ENCODE measurements around the gene CDH4. TPM values are rescaled to one million over a fixed set of nuclear protein-coding genes. Genes with fewer than 3 reads are reported as not detected.

Gene CDH4
- total and polyA plus RNA-seq, 2 donors (not counting 3 experiments of a cell fraction or from before 2014, with no cell fraction given): 0.17 to 0.51 TPM

DNA sequence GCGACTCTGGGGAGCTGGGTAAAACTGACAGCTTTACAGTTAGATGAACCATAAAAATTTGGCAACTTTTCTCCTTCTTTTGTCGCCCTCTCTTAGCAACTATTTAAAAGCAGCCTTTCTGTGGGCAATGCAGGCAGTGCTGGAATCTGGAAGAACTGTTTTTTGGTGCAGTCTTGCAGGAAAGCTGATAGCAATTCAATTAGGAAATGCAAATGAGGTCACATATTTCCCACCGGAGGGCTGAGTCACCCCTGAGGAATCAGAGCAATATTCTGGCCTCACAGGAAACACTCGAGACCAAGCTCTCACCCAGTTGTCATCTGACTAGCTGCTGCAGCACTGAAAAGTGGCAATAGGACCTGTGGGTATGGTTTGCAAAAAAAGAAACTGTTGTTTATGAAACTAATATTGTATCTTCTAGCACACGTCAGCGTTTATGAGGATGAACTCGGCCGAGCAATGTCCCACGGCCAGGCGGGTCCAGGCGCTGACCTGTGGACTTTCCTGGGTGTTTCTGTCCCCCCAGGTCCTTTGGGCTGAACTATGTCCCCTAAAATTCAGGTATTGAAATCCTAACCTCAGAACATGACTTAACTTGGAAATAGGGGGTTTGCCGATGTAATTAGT lies 501.4 kb downstream of the CDH4 start:
- no TSS peak for BruUV-seq (replicated peaks)
- H3K4me3 ChIP-seq (replicated peaks in 1 of 3; ENCODE audit: insufficient read depth in 1 of 3, low read depth in 1 of 3, low read length in 3 of 3): no peak overlapping the region
- dilution Hi-C loops (cut with MboI; ENCODE audit: extremely low pct_ligation_motif_present, low sequenced_read_pairs): no loop called here

DNA sequence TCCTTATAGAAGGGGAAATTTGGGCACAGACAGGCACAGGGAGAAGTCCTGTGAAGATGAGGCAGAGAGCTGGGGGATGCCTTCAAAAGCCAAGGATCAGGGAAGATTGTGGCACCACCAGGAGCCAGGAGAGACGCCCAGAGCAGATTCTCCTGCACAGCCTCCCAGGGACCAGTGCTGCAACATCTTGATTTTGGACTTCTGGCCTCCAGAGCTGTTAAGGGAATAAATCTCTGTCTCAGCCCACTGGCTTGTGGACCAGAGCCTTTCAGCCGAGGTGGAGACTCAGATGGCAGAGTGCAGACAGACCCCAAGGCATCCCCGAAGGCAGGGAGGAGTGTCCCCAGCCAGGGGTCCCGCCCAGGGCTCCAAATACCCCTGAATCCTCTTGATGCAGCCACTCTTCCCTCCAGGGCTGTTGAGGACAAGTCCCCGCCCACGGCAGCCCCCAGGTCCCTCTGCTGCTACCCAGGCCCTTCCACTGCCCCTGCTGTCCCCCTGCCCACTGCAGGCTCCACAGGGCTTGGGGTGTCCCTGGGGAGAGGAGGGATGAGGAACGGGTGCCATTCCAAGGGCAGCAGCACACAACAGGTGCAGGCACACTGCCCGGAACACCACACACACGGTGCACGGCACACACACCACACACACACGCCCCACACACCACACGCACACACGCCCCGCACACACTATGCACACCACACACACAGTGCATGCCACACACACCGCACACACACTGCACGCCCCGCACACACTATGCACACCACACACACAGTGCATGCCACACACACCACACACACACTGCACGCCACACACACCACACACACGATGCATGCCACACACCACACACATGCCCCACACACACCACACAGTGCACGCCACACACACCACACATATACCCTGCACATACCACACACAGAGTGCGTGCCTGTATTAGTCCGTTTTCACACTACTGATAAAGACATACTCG lies 502.2 kb downstream of the CDH4 start:
- H3K36me3 ChIP-seq (ENCODE audit: control insufficient read depth in 2 of 2, extremely low read depth in 1 of 2, insufficient read depth in 2 of 2, low read length in 2 of 2): no peaks in the 10 kb centered on the region
- no peak overlapping the region for H3K9ac ChIP-seq (replicated peaks; ENCODE audit: extremely low read depth, insufficient read depth, low read length)
- no peak overlapping the region for H3K27ac ChIP-seq (ENCODE audit: insufficient read depth, low read depth, low read length)
- dilution Hi-C loops (cut with MboI; ENCODE audit: extremely low pct_ligation_motif_present, low sequenced_read_pairs): no loop called here
- CTCF ChIA-PET: no interaction called here
- no peak overlapping the region for H2AFZ ChIP-seq (ENCODE audit: low read depth, low read length)
- no TSS peak for BruUV-seq (replicated peaks)
- no peaks in the 10 kb centered on the region for H3K9me1 ChIP-seq (replicated peaks; ENCODE audit: control insufficient read depth, extremely low read depth, insufficient read depth, low read length)
- no peaks in the 10 kb centered on the region for H3K9me3 ChIP-seq (replicated peaks; ENCODE audit: control insufficient read depth, insufficient read depth, low read length)
- no peak overlapping the region for H3K4me3 ChIP-seq (replicated peaks in 1 of 3; ENCODE audit: insufficient read depth in 1 of 3, low read depth in 1 of 3, low read length in 3 of 3)
- TF ChIP-seq MAX (IDR thresholded peaks at IDR 0.05; ENCODE audit: insufficient read depth, insufficient read length) (no peak), GATA2 (IDR thresholded peaks at IDR 0.05; ENCODE audit: insufficient read depth, insufficient read length, low read depth, low read length) (no peak), FOS (IDR thresholded peaks at IDR 0.05; ENCODE audit: borderline replicate concordance, insufficient read depth, low read length) (no peak)
- no peak overlapping the region for H3K4me2 ChIP-seq (ENCODE audit: insufficient read depth, low read length)
- H3K27me3 ChIP-seq (ENCODE audit: control insufficient read depth in 2 of 2, insufficient read depth in 2 of 2, low read length in 2 of 2): no peaks in the 10 kb centered on the region
- H3K4me1 ChIP-seq (ENCODE audit: control insufficient read depth, extremely low read depth, insufficient read depth, low read length): peaks cover 5% of the 10 kb centered on the region
- DNase-seq (ENCODE audit: low read depth, low spot score) (no peak), FAIRE-seq (no peak)
- intact Hi-C loops (cut with micrococcal nuclease): no loop called here
- H4K20me1 ChIP-seq (replicated peaks; ENCODE audit: control insufficient read depth, extremely low read depth, insufficient read depth, low read length): no peaks in the 10 kb centered on the region
- POLR2A ChIA-PET: no interaction called here
- no peaks in the 10 kb centered on the region for H3K79me2 ChIP-seq (ENCODE audit: control insufficient read depth, insufficient read depth, low read length)

More for the DNA sequence above, 501.4 kb downstream of the CDH4 start:
- Histone ChIP-seq H3K36me3 (ENCODE audit: control insufficient read depth in 2 of 2, extremely low read depth in 1 of 2, insufficient read depth in 2 of 2, low read length in 2 of 2) (no peaks in the 10 kb centered on the region), H3K9me1 (replicated peaks; ENCODE audit: control insufficient read depth, extremely low read depth, insufficient read depth, low read length) (no peaks in the 10 kb centered on the region), H3K9ac (replicated peaks; ENCODE audit: extremely low read depth, insufficient read depth, low read length) (no peak overlapping the region), H3K4me1 (ENCODE audit: control insufficient read depth, extremely low read depth, insufficient read depth, low read length) (peaks cover 5% of the 10 kb centered on the region), H3K27ac (ENCODE audit: insufficient read depth, low read depth, low read length) (no peak overlapping the region), H4K20me1 (replicated peaks; ENCODE audit: control insufficient read depth, extremely low read depth, insufficient read depth, low read length) (no peaks in the 10 kb centered on the region), H3K4me2 (ENCODE audit: insufficient read depth, low read length) (no peak overlapping the region), H2AFZ (ENCODE audit: low read depth, low read length) (no peak overlapping the region), H3K27me3 (ENCODE audit: control insufficient read depth in 2 of 2, insufficient read depth in 2 of 2, low read length in 2 of 2) (no peaks in the 10 kb centered on the region), H3K79me2 (ENCODE audit: control insufficient read depth, insufficient read depth, low read length) (no peaks in the 10 kb centered on the region), H3K9me3 (replicated peaks; ENCODE audit: control insufficient read depth, insufficient read depth, low read length) (no peaks in the 10 kb centered on the region)
- no peak for TF ChIP-seq MAX (IDR thresholded peaks at IDR 0.05; ENCODE audit: insufficient read depth, insufficient read length)
- no peak for TF ChIP-seq POLR2AphosphoS5 (IDR thresholded peaks at IDR 0.05; ENCODE audit: insufficient read depth, low read depth, low read length)
- TF ChIP-seq JUN (IDR thresholded peaks at IDR 0.05; ENCODE audit: borderline replicate concordance, insufficient read depth, insufficient read length, low read depth): peak; percentile 39
- TF ChIP-seq POLR2A (IDR thresholded peaks at IDR 0.05; ENCODE audit: low read depth, low read length): no peak
- peak; percentile 63 for TF ChIP-seq FOS (IDR thresholded peaks at IDR 0.05; ENCODE audit: borderline replicate concordance, insufficient read depth, low read length)
- POLR2A ChIA-PET: no interaction called here
- CTCF ChIA-PET: no interaction called here
- DNase-seq (ENCODE audit: low read depth, low spot score) (peak; percentile 9), FAIRE-seq (no peak)
- intact Hi-C loops (cut with micrococcal nuclease): no loop called here

Data from endothelial cell of umbilical vein (primary cell).